Liver (tissue), 3 donors: Measurements from ENCODE around the gene ATOH8.

ENCODE experiments used
- RXRA ChIP-seq, 2 donors: IDR thresholded peaks; 2 replicates each; pipeline ENCODE4 v1.6.1; 2017 to 2018; ENCODE audit warnings: antibody characterized with exemption in 2 of 2, mild to moderate bottlenecking in 1 of 2
- YY1 ChIP-seq: IDR thresholded peaks from 2 replicates; pipeline ENCODE4 v1.6.1; 2016; ENCODE audit warnings: antibody characterized with exemption, mild to moderate bottlenecking
- TF ChIP-seq, protein P1 (sequence below): fragments of 150-350 bp; IDR thresholded peaks from 2 replicates; pipeline ENCODE4 v1.5.1; 2017; ENCODE audit warnings: improper control_type of control experiment, low read depth, low read length; ENCODE audit not compliant: missing input control
- TF ChIP-seq, protein P2 (sequence below): IDR thresholded peaks from 2 replicates; pipeline ENCODE4 v1.6.1; 2016; ENCODE audit warnings: antibody characterized with exemption
- TF ChIP-seq, protein P3 (sequence below): IDR thresholded peaks from 2 replicates; pipeline ENCODE4 v1.6.1; 2016; ENCODE audit warnings: antibody characterized with exemption
- TF ChIP-seq, protein P4 (sequence below): IDR thresholded peaks from 2 replicates; pipeline ENCODE4 v1.6.1; 2016; ENCODE audit warnings: antibody characterized with exemption
- donor health status: healthy.
- donor health status: healthy.

DNA sequence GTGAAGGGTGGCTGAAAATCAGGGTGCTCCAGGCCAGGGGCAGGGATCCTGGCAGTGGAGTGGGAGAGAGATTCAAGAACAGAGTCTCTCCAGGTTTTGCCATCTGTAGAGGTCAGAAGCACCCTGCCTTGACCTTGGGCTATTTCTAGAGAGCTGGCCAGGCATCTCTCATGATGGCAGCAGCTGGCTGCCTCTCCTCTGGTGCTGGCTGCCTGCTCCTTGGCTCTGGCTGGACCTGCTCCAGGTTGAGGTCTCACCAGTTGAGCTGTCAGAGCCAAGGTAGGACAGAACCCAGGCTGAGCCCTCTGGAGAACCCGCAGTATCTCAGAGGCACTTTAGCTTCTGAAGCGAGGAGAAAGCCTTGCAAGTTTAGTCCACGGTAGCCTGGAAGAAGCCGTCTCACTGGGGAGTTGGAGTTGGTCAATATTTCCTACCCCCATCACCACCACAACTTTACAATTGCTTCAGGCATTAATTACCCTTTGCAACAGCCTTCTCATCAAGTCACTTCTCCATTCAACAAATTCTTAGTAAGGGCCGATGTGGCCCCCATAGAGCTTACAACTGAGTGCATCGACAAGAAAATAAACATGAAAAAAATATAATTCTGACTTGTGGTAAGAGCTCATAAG lies 34.1 kb upstream of the ATOH8 start:
- TF ChIP-seq, protein P1, sequence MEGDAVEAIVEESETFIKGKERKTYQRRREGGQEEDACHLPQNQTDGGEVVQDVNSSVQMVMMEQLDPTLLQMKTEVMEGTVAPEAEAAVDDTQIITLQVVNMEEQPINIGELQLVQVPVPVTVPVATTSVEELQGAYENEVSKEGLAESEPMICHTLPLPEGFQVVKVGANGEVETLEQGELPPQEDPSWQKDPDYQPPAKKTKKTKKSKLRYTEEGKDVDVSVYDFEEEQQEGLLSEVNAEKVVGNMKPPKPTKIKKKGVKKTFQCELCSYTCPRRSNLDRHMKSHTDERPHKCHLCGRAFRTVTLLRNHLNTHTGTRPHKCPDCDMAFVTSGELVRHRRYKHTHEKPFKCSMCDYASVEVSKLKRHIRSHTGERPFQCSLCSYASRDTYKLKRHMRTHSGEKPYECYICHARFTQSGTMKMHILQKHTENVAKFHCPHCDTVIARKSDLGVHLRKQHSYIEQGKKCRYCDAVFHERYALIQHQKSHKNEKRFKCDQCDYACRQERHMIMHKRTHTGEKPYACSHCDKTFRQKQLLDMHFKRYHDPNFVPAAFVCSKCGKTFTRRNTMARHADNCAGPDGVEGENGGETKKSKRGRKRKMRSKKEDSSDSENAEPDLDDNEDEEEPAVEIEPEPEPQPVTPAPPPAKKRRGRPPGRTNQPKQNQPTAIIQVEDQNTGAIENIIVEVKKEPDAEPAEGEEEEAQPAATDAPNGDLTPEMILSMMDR = no peak
- no peak for TF ChIP-seq RXRA (IDR thresholded peaks at IDR 0.05)
- TF ChIP-seq, protein P2, sequence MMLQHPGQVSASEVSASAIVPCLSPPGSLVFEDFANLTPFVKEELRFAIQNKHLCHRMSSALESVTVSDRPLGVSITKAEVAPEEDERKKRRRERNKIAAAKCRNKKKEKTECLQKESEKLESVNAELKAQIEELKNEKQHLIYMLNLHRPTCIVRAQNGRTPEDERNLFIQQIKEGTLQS = no peak
- TF ChIP-seq, protein P3, sequence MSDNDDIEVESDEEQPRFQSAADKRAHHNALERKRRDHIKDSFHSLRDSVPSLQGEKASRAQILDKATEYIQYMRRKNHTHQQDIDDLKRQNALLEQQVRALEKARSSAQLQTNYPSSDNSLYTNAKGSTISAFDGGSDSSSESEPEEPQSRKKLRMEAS = no peak
- TF ChIP-seq YY1 = no peak
- TF ChIP-seq, protein P4, sequence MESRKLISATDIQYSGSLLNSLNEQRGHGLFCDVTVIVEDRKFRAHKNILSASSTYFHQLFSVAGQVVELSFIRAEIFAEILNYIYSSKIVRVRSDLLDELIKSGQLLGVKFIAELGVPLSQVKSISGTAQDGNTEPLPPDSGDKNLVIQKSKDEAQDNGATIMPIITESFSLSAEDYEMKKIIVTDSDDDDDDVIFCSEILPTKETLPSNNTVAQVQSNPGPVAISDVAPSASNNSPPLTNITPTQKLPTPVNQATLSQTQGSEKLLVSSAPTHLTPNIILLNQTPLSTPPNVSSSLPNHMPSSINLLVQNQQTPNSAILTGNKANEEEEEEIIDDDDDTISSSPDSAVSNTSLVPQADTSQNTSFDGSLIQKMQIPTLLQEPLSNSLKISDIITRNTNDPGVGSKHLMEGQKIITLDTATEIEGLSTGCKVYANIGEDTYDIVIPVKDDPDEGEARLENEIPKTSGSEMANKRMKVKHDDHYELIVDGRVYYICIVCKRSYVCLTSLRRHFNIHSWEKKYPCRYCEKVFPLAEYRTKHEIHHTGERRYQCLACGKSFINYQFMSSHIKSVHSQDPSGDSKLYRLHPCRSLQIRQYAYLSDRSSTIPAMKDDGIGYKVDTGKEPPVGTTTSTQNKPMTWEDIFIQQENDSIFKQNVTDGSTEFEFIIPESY = no peak
